Nephron (organoid): Measurements from ENCODE around the gene DHRS7C.

ENCODE experiments used
- H3K27ac Mint-ChIP-seq, 3 experiments: 2 replicates each; pipeline ENCODE4 v1.8.0; 2020; ENCODE audit warnings: mixed read lengths in 3 of 3, mild to moderate bottlenecking in 2 of 3, moderate library complexity in 1 of 3
- H3K27me3 Mint-ChIP-seq: 2 replicates; pipeline ENCODE4 v1.8.0; 2021; ENCODE audit warnings: low read depth, mild to moderate bottlenecking, moderate library complexity, mixed read lengths
- H3K36me3 Mint-ChIP-seq: 2 replicates; pipeline ENCODE4 v1.8.0; 2020; ENCODE audit warnings: low read depth, mixed read lengths
- H3K4me1 Mint-ChIP-seq: 2 replicates; pipeline ENCODE4 v1.8.0; 2020; ENCODE audit warnings: mixed read lengths
- H3K4me3 Mint-ChIP-seq, 3 experiments: 2 replicates each; pipeline ENCODE4 v1.8.0; 2020; ENCODE audit warnings: mild to moderate bottlenecking in 3 of 3, mixed read lengths in 3 of 3, moderate library complexity in 2 of 3
- H3K9me3 Mint-ChIP-seq: 2 replicates; pipeline ENCODE4 v1.8.0; 2020; ENCODE audit warnings: mixed read lengths
- CTCF ChIP-seq, 3 experiments: fragments of 200-600 bp; sonication (generic); IDR thresholded peaks; one replicate each; pipeline ENCODE4 v1.5.0; 2021; ENCODE audit warnings: antibody characterized with exemption in 3 of 3; ENCODE audit not compliant: unreplicated experiment in 3 of 3

DHRS7C gene

GRCh38 chr17:9821921-9822320 is 30.5 kb upstream of the DHRS7C start, which contains the start of gene GSG1L2:
TSS of gene GSG1L2 (minus strand) at chr17:9822079. CDS start at chr17:9822071, 8 bp downstream.
- Mint-ChIP-seq H3K27ac (no peak within 1 kb of the TSS), H3K4me1 (no peaks in the 10 kb centered on the region), H3K4me3 (no peak within 1 kb of the TSS), H3K27me3 (peaks cover 15% of the 10 kb centered on the region), H3K9me3 (peaks cover 4% of the 10 kb centered on the region), H3K36me3 (no peaks in the 10 kb centered on the region)
- no peak for TF ChIP-seq CTCF (IDR thresholded peaks at IDR 0.05; ENCODE audit: unreplicated experiment in 3 of 3)

GRCh38 chr17:9820448-9820847 is 29.1 kb upstream of the DHRS7C start:
- H3K27ac Mint-ChIP-seq = no peak overlapping the region
- peaks cover 4% of the 10 kb centered on the region for H3K9me3 Mint-ChIP-seq
- H3K4me1 Mint-ChIP-seq = no peaks in the 10 kb centered on the region
- H3K27me3 Mint-ChIP-seq = peaks cover 21% of the 10 kb centered on the region
- H3K4me3 Mint-ChIP-seq = no peak overlapping the region
- no peaks in the 10 kb centered on the region for H3K36me3 Mint-ChIP-seq
- no peak for TF ChIP-seq CTCF (IDR thresholded peaks at IDR 0.05; ENCODE audit: unreplicated experiment in 3 of 3)

- H3K9me3 Mint-ChIP-seq = peaks cover 4% of the 10 kb centered on the region
- H3K27ac Mint-ChIP-seq = no peak overlapping the region
- no peak overlapping the region for H3K4me3 Mint-ChIP-seq
- H3K4me1 Mint-ChIP-seq = no peaks in the 10 kb centered on the region
- no peak for TF ChIP-seq CTCF (IDR thresholded peaks at IDR 0.05; ENCODE audit: unreplicated experiment in 3 of 3)
- peaks cover 12% of the 10 kb centered on the region for H3K27me3 Mint-ChIP-seq
- H3K36me3 Mint-ChIP-seq = no peaks in the 10 kb centered on the region
Measured at GRCh38 chr17:9818760-9819159, 27.4 kb upstream of the DHRS7C start.

GRCh38 chr17:9817086-9817485 is 25.7 kb upstream of the DHRS7C start:
- no peaks in the 10 kb centered on the region for H3K4me1 Mint-ChIP-seq
- peaks cover 16% of the 10 kb centered on the region for H3K27me3 Mint-ChIP-seq
- no peak for TF ChIP-seq CTCF (IDR thresholded peaks at IDR 0.05; ENCODE audit: unreplicated experiment in 3 of 3)
- no peak overlapping the region for H3K4me3 Mint-ChIP-seq
- H3K27ac Mint-ChIP-seq = no peak overlapping the region
- H3K36me3 Mint-ChIP-seq = no peaks in the 10 kb centered on the region
- H3K9me3 Mint-ChIP-seq = no peaks in the 10 kb centered on the region

- Mint-ChIP-seq H3K9me3 (no peaks in the 10 kb centered on the region), H3K27ac (no peak overlapping the region), H3K4me1 (no peaks in the 10 kb centered on the region), H3K27me3 (peaks cover 17% of the 10 kb centered on the region), H3K36me3 (no peaks in the 10 kb centered on the region), H3K4me3 (no peak overlapping the region)
- TF ChIP-seq CTCF (IDR thresholded peaks at IDR 0.05; ENCODE audit: unreplicated experiment in 3 of 3) = no peak
Measured at GRCh38 chr17:9816472-9816871, 25.1 kb upstream of the DHRS7C start.

GRCh38 chr17:9814337-9814945 is 23.0 kb upstream of the DHRS7C start:
- Mint-ChIP-seq H3K27ac (no peak overlapping the region), H3K4me1 (no peaks in the 10 kb centered on the region), H3K4me3 (no peak overlapping the region), H3K36me3 (no peaks in the 10 kb centered on the region), H3K9me3 (no peaks in the 10 kb centered on the region), H3K27me3 (peaks cover 17% of the 10 kb centered on the region)
- no peak for TF ChIP-seq CTCF (IDR thresholded peaks at IDR 0.05; ENCODE audit: unreplicated experiment in 3 of 3)
